Measurements from ENCODE around the gene SACM1L.

Gene SACM1L

DNA sequence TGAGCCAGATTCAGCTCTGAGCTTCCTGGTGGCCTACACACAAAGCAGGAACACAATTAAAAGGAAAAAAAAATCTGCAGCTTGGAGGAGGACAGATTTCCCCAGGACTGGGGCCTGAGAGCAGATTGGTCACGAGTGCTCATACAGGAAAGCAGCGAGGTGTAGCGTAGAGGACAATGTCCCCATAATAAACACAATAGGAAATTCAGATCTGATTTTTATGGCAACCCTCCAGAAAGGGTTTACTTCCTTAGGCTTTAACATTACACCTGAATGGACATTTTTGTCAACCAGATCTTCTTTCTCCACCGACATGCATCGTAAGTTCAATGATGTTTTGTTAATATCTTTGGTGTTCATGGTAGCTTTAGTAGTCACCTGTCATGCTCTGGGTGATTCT is 83.9 kb downstream of the SACM1L start:
- TF ChIP-seq FOXP2 (optimal IDR thresholded peaks at IDR 0.05; ENCODE audit: borderline replicate concordance, extremely low read depth, extremely low read length, insufficient read depth) (no peak), TAF1 (IDR thresholded peaks at IDR 0.05; ENCODE audit: borderline replicate concordance, insufficient read depth, low read length) (no peak), POLR2AphosphoS5 (IDR thresholded peaks at IDR 0.05; ENCODE audit: low read depth, low read length) (no peak), SIN3A (IDR thresholded peaks at IDR 0.05; ENCODE audit: borderline replicate concordance, insufficient read depth, low read length) (no peak)
- TF ChIP-seq, protein P1, sequence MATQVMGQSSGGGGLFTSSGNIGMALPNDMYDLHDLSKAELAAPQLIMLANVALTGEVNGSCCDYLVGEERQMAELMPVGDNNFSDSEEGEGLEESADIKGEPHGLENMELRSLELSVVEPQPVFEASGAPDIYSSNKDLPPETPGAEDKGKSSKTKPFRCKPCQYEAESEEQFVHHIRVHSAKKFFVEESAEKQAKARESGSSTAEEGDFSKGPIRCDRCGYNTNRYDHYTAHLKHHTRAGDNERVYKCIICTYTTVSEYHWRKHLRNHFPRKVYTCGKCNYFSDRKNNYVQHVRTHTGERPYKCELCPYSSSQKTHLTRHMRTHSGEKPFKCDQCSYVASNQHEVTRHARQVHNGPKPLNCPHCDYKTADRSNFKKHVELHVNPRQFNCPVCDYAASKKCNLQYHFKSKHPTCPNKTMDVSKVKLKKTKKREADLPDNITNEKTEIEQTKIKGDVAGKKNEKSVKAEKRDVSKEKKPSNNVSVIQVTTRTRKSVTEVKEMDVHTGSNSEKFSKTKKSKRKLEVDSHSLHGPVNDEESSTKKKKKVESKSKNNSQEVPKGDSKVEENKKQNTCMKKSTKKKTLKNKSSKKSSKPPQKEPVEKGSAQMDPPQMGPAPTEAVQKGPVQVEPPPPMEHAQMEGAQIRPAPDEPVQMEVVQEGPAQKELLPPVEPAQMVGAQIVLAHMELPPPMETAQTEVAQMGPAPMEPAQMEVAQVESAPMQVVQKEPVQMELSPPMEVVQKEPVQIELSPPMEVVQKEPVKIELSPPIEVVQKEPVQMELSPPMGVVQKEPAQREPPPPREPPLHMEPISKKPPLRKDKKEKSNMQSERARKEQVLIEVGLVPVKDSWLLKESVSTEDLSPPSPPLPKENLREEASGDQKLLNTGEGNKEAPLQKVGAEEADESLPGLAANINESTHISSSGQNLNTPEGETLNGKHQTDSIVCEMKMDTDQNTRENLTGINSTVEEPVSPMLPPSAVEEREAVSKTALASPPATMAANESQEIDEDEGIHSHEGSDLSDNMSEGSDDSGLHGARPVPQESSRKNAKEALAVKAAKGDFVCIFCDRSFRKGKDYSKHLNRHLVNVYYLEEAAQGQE (IDR thresholded peaks at IDR 0.05; ENCODE audit: insufficient read depth in 1 of 2, low read depth in 2 of 2, low read length in 2 of 2) = no peak

DNA sequence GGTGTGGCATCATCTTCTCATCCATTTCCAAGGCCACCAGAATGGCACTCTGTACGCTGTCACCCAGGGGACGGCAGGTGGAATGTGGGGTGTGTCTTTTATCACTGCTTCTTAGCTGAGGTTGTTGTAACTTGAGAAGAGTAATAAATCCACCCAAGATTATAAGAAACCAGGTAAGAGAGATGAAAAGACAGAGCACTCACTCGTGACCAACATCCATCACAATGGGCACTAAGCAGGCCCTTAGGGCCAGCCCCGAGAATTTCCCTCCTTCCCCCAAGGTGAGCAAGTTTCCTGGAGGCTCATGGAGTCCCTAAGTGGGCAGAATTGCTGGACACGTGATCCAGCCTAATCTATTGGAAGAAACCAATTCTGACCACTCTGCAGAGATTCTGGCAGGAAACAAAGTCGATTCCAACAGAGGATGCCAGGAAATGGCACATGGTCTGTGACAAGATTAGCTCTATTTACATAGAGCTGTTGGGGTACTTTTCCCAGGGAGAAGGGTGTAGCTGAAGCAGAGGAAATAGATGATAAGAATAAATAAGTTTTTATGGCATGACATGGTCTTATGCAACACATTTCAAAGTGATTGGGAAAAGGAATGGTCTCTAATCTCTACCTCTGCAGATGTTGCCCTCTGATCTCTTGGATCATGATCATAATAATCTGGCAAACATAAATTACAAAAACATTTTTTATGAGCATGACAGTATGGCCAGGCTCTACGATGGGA is 84.7 kb downstream of the SACM1L start:
- TF ChIP-seq, protein P1 (IDR thresholded peaks at IDR 0.05; ENCODE audit: insufficient read depth in 1 of 2, low read depth in 2 of 2, low read length in 2 of 2) = no peak
- TF ChIP-seq POLR2AphosphoS5 (IDR thresholded peaks at IDR 0.05; ENCODE audit: low read depth, low read length) (no peak), FOXP2 (optimal IDR thresholded peaks at IDR 0.05; ENCODE audit: borderline replicate concordance, extremely low read depth, extremely low read length, insufficient read depth) (no peak), SIN3A (IDR thresholded peaks at IDR 0.05; ENCODE audit: borderline replicate concordance, insufficient read depth, low read length) (no peak), TAF1 (IDR thresholded peaks at IDR 0.05; ENCODE audit: borderline replicate concordance, insufficient read depth, low read length) (no peak)

DNA sequence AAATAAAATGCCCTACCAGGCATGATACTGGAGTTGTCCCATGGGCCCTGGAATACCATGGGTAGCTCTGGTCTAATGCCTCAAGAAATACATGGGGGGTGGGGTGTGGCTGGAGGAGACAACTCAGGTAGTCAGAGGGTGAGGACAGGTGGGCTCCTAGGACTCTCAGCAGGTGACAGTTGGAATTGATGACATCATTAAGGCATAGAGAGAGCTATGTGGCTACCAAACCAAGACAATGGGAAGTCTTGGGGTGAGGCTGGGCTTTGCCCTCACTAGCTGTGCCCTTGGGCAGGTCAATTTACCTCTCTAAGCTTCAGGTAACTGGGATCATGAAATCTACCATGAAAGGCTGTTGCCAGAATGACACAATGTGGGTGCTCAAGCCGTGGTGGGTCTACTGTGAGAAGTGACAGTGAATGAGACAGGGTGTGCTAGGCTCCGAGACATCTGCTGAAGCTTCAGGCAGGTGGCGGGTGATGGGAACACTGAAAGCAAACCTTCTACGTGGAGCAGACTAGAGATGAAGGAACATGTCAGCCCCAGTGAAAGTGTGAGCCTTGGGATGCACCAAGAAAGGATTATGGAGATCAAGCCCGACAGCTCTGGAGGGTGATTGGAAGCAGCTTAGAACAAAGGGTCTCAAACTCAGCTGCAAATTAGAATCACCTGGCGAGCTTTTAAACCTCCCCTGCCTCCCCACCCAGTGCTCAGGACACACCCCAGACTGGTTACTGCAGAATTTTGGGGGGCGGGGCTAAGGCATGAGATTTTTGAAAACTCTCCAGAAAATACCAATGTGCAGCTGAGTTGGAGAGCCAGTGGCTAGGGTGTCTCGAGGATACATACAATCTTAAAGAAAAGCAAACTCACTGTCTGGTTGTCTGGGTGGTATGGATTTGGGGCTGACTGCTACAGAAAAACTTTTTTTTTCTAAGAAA is 85.7 kb downstream of the SACM1L start:
- TF ChIP-seq SIN3A (IDR thresholded peaks at IDR 0.05; ENCODE audit: borderline replicate concordance, insufficient read depth, low read length) (no peak), TAF1 (IDR thresholded peaks at IDR 0.05; ENCODE audit: borderline replicate concordance, insufficient read depth, low read length) (no peak), POLR2AphosphoS5 (IDR thresholded peaks at IDR 0.05; ENCODE audit: low read depth, low read length) (no peak), FOXP2 (optimal IDR thresholded peaks at IDR 0.05; ENCODE audit: borderline replicate concordance, extremely low read depth, extremely low read length, insufficient read depth) (no peak)
- TF ChIP-seq, protein P1 (IDR thresholded peaks at IDR 0.05; ENCODE audit: insufficient read depth in 1 of 2, low read depth in 2 of 2, low read length in 2 of 2) = no peak

DNA sequence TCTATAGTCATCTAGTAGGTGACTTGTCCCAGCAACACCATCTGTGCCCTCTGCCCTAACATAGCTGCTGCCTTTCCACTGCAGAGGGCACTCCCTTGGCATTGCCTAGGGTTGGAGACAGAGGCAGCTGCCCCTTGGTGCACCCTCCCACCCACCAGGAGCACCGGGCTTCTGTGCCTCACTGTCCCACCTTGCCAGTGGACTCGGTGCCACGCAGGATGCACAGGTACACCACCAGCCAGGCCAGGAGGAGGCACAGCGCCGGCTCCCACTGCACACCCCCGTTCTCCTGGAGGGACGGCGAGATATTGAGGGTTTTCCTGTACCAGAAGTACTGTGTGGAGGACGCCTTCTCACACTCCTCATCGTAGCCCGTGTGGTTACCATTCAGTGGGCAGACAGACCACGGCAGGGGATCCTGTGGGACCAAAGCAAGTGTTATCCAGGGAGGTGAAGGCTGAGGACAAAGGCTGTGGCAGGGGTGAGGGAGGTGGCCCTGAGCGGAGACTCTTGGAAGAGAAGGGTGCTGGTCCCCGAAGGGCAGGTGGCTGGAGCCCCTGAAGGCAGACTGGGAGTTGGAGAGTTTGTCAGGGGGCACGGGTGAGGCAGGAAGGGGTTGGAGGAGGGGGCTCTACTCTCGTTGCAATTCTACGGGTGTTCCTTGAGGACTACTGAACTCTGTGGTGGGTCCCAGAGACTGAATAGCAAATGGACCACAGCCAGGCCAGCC is 86.5 kb downstream of the SACM1L start:
- TF ChIP-seq SIN3A (IDR thresholded peaks at IDR 0.05; ENCODE audit: borderline replicate concordance, insufficient read depth, low read length) (no peak), FOXP2 (optimal IDR thresholded peaks at IDR 0.05; ENCODE audit: borderline replicate concordance, extremely low read depth, extremely low read length, insufficient read depth) (no peak), POLR2AphosphoS5 (IDR thresholded peaks at IDR 0.05; ENCODE audit: low read depth, low read length) (no peak)

DNA sequence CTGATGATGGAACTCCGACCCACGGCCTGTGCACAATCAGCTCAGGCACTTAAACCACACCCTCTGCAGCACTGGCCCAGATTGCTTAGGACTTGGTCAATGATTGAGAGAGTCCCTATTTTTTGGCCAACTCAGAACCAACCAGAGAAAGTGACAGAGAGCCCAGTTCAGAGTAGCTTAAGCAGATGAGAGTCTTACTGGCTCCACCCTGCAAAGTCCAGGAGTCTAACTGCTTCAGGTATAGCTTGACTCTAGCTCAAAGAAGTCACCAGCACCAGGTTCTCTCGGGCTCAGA is 87.1 kb downstream of the SACM1L start:
- TF ChIP-seq FOXP2 (optimal IDR thresholded peaks at IDR 0.05; ENCODE audit: borderline replicate concordance, extremely low read depth, extremely low read length, insufficient read depth) (no peak), SIN3A (IDR thresholded peaks at IDR 0.05; ENCODE audit: borderline replicate concordance, insufficient read depth, low read length) (no peak)

All from PFSK-1 (cell line).